SKM-1 (cell line): ENCODE results near the gene PHLPP2.
A peak's percentile ranks its signal among the peaks of the same experiment; 100 is the strongest.
"Not testable (repeated sequence)": the region's sequence is repeated elsewhere in the genome, so short reads cannot be mapped to it uniquely, and the experiment has no call there.

ENCODE experiments used
- DNase-seq: peaks from one replicate; lab custom pipeline; 2025; ENCODE audit not compliant: unreplicated experiment; lab: John Stamatoyannopoulos, UW

PHLPP2 gene

GRCh38 chr16:71625113-71625850 is 99.2 kb downstream of the PHLPP2 start:
- DNase-seq = no peak

- no peak for DNase-seq
Measured at GRCh38 chr16:71623597-71623996, 100.9 kb downstream of the PHLPP2 start.

GRCh38 chr16:71622088-71622487 is 102.4 kb downstream of the PHLPP2 start:
- DNase-seq = no peak

- DNase-seq = no peak
Measured at GRCh38 chr16:71618429-71618828, 106.1 kb downstream of the PHLPP2 start.

GRCh38 chr16:71614956-71615355 is 109.5 kb downstream of the PHLPP2 start:
- DNase-seq = not testable (repeated sequence)

- peak; percentile 47 for DNase-seq
Measured at GRCh38 chr16:71610936-71611871, 113.3 kb downstream of the PHLPP2 start.

- DNase-seq = no peak
Measured at GRCh38 chr16:71610447-71610846, 114.1 kb downstream of the PHLPP2 start.

- no peak for DNase-seq
Measured at GRCh38 chr16:71609066-71609465, 115.4 kb downstream of the PHLPP2 start.

GRCh38 chr16:71600822-71601221 is 123.7 kb downstream of the PHLPP2 start:
- no peak for DNase-seq

- not testable (repeated sequence) for DNase-seq
Measured at GRCh38 chr16:71598426-71598825, 126.1 kb downstream of the PHLPP2 start.

- not testable (repeated sequence) for DNase-seq
Measured at GRCh38 chr16:71595340-71595826, 129.1 kb downstream of the PHLPP2 start.
